Stimulated activated CD8-positive, alpha-beta memory T cell treated with anti-CD3 and anti-CD28 coated beads, Interleukin-7, amount 100 ng/mL, for 48 hours (primary cell): ENCODE results near the gene TEKT5.

Source experiments
- DNase-seq, 2 donors: peaks; one replicate each; pipeline ENCODE4 v3.0.0-alpha.2; 2020; ENCODE audit warnings: low read depth in 1 of 2; ENCODE audit errors: extremely low read depth in 1 of 2

Gene TEKT5

DNA sequence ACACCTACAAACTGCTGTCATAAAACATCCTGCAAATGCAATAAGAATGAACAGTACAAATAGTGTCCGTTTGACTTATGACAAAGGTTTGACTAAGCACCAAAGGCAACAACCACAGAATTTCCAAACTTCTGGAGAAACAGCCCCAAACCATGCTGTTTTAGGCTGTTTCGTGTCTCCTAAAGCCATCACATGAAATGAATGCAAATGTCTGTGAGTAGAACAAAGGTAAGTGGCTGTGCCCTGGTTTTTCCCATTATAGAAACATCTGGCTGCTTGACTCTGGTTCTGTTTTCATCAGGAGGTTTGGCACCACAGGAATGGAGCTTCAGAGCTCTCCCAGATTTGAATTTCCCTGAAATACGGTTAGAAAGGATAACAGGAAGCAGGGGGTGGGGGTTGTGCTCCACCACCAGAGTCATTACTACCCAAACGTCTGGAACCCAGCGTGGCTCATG, 109.7 kb downstream of the TEKT5 start:
- no peak for DNase-seq

DNA sequence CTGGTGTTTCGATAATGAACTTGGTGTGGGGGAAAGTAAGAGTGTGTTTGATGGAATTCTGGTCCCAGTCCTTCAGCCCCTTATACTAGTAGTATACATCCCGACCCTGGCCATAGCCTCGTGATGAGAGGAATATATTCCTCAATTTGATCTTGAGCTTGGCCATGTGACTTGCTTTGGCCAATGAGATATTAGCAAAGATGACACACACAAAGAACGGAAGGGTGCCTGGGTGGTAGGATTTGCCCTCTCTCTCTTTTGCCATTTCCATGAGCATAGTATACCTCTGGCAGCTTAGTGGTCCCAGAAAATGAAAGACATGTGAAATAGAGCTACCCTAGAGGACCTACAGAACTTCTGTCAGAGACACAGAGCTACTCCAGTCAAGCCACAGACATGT, 111.5 kb downstream of the TEKT5 start:
- DNase-seq: no peak

DNA sequence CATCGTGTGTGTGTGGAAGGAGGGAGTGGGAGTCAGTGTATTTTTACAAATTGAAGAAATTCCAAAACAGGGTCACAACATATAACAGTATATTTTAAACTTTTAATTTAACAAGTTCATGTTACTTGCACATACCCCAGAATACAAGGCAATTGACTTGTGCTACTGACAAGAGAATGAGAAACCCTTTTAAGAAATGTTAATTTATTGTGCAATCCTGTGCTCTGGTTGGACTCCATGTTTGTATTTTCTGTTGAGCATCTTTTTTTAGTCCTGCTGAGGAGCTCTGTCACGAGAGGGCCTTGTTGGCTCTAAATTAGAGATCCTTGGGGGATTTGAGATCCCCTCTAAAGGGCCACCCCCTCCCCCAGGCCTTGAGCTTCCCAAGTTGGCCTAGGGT, 113.2 kb downstream of the TEKT5 start:
- no peak for DNase-seq

DNA sequence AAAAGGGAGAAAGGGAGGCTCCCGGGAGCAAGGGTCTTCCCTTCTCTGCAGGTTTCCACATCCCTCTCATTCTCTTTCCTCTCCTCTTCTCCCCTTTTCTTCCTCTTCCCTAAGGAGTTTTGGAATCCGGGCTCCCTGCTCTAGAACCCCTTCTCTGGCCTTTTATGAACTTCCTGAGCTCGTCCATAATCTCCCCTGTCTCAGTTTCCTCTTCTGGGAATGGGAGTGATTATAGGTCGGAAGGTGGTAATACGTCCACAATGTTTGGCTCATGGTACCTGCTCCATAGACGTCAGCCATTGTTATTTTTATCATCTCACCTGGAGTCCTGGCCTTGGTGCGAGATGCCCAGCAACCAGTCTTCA, 113.9 kb downstream of the TEKT5 start:
- DNase-seq: no peak

DNA sequence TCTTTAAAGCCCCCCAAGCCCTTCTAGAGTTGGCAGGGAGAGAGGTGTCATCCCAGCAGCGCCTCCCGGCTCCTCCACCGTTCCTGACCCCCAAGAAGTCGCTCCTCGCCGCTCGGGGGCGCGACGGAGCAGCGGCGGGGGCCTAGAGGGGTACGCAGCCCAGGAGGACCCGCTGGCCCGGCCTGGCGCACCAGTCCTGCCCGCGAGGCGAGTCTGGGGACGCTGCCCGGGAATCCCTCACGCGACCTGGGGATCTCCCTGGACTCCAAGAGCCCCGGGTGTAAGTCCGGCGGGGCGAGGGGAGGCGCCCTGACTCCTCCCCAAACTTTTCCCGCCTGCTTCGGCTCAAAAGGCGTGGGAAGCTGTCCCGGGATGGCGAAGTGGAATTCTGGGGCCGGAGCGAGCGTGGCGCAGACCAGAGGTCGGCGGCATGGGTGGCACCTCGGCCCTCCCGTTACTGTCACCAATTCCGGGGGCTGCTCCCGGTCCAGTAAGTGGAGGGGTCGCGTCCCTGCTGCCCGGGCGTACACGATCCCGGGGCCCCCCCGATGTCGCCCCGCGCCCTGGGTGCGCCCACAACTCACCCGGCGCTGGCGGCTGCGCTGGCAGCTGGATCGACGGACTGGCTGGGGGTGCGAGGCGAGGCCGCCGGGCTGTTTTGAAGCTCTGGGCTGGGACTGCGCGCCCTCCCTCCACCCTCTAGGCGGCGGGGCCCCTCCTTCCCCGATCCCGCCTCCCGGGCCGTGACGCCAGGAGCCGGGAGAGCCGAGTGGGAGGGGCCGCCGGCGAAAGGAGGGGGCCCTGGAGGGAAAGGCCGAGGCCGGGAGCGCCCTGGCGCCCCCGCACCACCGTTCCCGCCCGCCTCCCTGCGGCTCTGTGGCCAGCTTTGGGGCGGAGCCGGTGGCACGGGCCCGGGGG, 114.5 kb downstream of the TEKT5 start, which contains the start of gene EMP2:
EMP2 (minus strand) TSS at position 634 of the 918 bp plus-strand sequence. CDS start 32,981 bp downstream, outside the sequence.
- DNase-seq: no peak

DNA sequence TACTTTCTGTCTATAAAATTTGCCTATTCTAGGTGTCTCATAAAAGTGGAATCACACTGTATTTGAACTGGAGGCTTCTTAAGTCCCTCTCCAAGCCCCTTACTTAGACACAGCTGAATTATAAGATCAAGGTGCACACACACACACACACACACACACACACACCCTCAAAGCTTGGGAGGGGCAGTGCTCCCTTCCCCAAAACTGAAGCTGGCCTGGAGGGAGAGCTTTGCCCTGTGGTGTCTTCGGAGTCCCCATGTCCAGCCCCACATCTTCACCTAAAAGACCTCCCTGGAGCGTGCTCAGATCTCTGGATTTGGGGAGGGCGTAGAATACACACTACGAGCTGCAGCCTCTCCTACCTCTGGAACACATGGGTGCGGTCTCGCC, 115.2 kb downstream of the TEKT5 start:
- DNase-seq: no peak

DNA sequence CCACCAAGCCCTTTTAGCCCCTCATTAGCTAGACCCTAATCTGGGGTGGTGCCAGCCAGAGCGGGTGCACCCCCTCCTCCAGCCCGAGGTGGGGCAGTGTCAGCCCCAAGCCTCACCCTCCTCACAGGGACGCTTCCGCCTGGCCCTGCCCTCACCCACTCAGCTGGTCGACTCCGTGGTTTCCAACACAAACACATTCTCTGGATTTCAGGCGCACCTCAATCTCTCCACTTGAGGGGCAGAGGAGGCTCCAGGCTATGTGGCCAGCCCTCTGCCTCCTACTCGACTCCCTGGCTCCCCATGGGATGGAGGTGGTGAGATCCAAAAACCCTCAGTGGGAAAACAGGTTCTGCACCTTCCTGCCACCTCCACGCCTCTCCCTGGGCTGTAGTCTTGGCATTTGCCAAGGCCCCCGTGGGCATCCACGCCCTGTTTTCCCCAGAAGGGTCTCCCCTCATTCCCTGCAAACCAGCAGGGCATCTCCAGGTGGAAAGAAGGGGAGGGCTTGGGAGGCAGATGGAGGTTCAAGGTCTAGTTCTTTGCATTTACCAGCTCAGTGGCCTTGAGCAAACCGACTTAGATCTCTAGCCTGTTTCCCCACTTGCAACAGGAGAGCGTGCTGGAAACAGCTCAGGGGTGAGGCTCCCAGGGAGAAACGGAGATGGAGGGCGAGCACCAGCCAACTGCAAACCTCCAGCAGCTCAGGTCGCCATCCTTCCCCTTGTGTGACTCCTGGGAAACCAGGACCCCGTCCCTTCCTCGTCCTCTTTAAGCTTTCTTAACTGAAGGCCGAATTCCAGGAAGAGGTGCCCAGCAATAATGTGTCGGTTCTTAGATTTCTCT, 116.0 kb downstream of the TEKT5 start:
- DNase-seq: no peak
